Measurements from ENCODE around the gene RPS6KA2. TPM values are rescaled to one million over a fixed set of nuclear protein-coding genes. Genes with fewer than 3 reads are reported as not detected.

RPS6KA2 gene

Small RNA genes lying within 50 kb of the gene (microRNA-seq; reads per million reads assigned to microRNA genes)
- gene MIR1913, result not detected

Measured in HL-60 (cell line).